ENCODE data around the gene RNF208. TPM values are rescaled to one million over a fixed set of nuclear protein-coding genes. Genes with fewer than 3 reads are reported as not detected.

Gene RNF208
- total and polyA plus RNA-seq, 9 of the 15 experiments (the other 6 are each of a cell fraction or from before 2014, with no cell fraction given), result 0.15 to 6.9 (median 0.50) TPM; not detected in 2

- TF ChIP-seq SAFB (IDR thresholded peaks at IDR 0.05; ENCODE audit: borderline replicate concordance, low read depth, low read length) (peak; percentile 39; the same call in 1 of the 2 replicates), NR1H2 (CRISPR knock-in tag; IDR thresholded peaks at IDR 0.05) (no peak; the same call in 1 of the 2 replicates), ZNF324 (CRISPR knock-in tag; IDR thresholded peaks at IDR 0.05) (no peak), GTF2A2 (tag; IDR thresholded peaks at IDR 0.05) (peak; percentile 80), JUN (IDR thresholded peaks at IDR 0.05; ENCODE audit: borderline replicate concordance, low read depth, low read length) (peak; percentile 39; the same call in 1 of the 2 replicates), JUN (CRISPR knock-in tag; IDR thresholded peaks at IDR 0.05; ENCODE audit: borderline replicate concordance) (0 out of 2 replicates have a peak, but pooled peaks have one; percentile 66), FOXJ3 (CRISPR knock-in tag; IDR thresholded peaks at IDR 0.05) (no peak), TBL1XR1 (IDR thresholded peaks at IDR 0.05; ENCODE audit: low read length in 2 of 2) (peak in 1 of 2 experiments; percentile 0; a peak in 2 of 4 replicates), KLF1 (tag; IDR thresholded peaks at IDR 0.05) (no peak), SMARCE1 (IDR thresholded peaks at IDR 0.05) (no peak), ZNF561 (CRISPR knock-in tag; conservative IDR thresholded peaks at IDR 0.05) (no peak), THRAP3 (IDR thresholded peaks at IDR 0.05; ENCODE audit: borderline replicate concordance) (no peak), TRIM25 (IDR thresholded peaks at IDR 0.05; ENCODE audit: borderline replicate concordance) (no peak), FIP1L1 (IDR thresholded peaks at IDR 0.05; ENCODE audit: low read depth, low read length, poor library complexity, severe bottlenecking) (peak; percentile 16), ZNF507 (tag; conservative IDR thresholded peaks at IDR 0.05) (no peak), ZBTB49 (CRISPR knock-in tag; IDR thresholded peaks at IDR 0.05; ENCODE audit: borderline replicate concordance) (no peak), ZNF695 (CRISPR knock-in tag; IDR thresholded peaks at IDR 0.05) (no peak), ZNF282 (CRISPR knock-in tag; IDR thresholded peaks at IDR 0.05) (no peak), ATF7 (IDR thresholded peaks at IDR 0.05) (no peak), FOXP4 (CRISPR knock-in tag; IDR thresholded peaks at IDR 0.05; ENCODE audit: borderline replicate concordance) (0 out of 2 replicates have a peak, but pooled peaks have one; percentile 27), COPS2 (conservative IDR thresholded peaks at IDR 0.05) (no peak), MCM7 (IDR thresholded peaks at IDR 0.05) (no peak), FOXP1 (CRISPR knock-in tag; IDR thresholded peaks at IDR 0.05) (no peak), ZNF707 (CRISPR knock-in tag; conservative IDR thresholded peaks at IDR 0.05) (no peak)
These were observed 19.6 kb upstream of the RNF208 start (continued) for GRCh38 chr9:137241490-137242268.

Data from K562 (cell line).